ENCODE data around the gene EFEMP1. TPM values are rescaled to one million over a fixed set of nuclear protein-coding genes. Genes with fewer than 3 reads are reported as not detected.

The EFEMP1 gene
- total and polyA plus RNA-seq, 4 donors, result 0.65 to 11.5 (median 6.5) TPM

DNA sequence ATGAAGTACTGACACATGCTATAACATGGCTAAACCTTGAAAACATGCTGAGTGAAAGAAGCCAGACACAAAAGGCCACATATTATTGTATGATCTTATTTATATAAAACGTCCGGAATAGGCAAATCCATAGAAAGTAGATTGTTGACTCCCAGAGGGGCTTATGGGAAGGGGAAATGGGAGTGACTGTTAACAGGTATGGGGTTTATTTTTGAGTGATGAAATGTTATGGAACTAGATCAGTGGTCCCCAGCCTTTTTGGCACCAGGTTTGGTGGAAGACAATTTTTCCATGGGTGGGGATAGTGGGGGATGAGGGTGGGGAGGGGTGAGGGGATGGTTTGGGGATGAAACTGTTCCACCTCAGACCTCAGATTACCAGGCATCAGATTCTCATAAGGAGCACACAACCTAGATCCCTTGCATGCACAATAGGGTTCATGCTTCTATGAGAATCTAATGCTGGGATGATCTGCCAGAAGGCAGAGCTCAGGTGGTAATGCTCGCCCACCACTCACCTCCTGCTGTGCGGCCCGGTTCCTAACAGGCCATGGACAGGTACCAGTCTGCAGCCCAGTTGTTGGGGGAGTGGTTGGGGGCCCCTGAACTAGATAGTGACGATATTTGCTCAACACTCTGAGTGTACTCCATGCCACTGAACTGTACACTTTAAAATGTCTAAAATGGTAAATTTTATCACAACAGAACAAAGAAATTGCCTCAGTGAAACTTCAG, 59.1 kb downstream of the EFEMP1 start:
- WGBS, result 81% methylated on average over 6 of the region's 6 CpGs
- no peaks in the 10 kb centered on the region for H3K4me1 ChIP-seq (ENCODE audit: control insufficient read depth in 4 of 4, insufficient read depth in 4 of 4, low read length in 3 of 4)
- no peaks in the 10 kb centered on the region for H3K27me3 ChIP-seq (ENCODE audit: control insufficient read depth in 4 of 4, insufficient read depth in 4 of 4, low read length in 3 of 4)
- H3K9ac ChIP-seq (ENCODE audit: low read depth in 1 of 2, low read length in 2 of 2), result no peak overlapping the region
- H3K27ac ChIP-seq (ENCODE audit: low read depth in 1 of 2, low read length in 2 of 2), result no peak overlapping the region
- no peak for DNase-seq (ENCODE audit: low spot score)
- no peak overlapping the region for H3K4me3 ChIP-seq (ENCODE audit: low read depth in 1 of 3, low read length in 3 of 3)
- TF ChIP-seq GABPA (IDR thresholded peaks at IDR 0.05 in 1 of 2, conservative IDR thresholded peaks at IDR 0.05 in 1 of 2), result no peak
- TF ChIP-seq, protein P1, sequence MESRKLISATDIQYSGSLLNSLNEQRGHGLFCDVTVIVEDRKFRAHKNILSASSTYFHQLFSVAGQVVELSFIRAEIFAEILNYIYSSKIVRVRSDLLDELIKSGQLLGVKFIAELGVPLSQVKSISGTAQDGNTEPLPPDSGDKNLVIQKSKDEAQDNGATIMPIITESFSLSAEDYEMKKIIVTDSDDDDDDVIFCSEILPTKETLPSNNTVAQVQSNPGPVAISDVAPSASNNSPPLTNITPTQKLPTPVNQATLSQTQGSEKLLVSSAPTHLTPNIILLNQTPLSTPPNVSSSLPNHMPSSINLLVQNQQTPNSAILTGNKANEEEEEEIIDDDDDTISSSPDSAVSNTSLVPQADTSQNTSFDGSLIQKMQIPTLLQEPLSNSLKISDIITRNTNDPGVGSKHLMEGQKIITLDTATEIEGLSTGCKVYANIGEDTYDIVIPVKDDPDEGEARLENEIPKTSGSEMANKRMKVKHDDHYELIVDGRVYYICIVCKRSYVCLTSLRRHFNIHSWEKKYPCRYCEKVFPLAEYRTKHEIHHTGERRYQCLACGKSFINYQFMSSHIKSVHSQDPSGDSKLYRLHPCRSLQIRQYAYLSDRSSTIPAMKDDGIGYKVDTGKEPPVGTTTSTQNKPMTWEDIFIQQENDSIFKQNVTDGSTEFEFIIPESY (IDR thresholded peaks at IDR 0.05), result no peak
- no peak for TF ChIP-seq NR2F2 (IDR thresholded peaks at IDR 0.05)
- no peak for TF ChIP-seq HNF4G (IDR thresholded peaks at IDR 0.05)
- TF ChIP-seq, protein P2, sequence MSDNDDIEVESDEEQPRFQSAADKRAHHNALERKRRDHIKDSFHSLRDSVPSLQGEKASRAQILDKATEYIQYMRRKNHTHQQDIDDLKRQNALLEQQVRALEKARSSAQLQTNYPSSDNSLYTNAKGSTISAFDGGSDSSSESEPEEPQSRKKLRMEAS (IDR thresholded peaks at IDR 0.05), result no peak
- no peak for TF ChIP-seq TAF1 (conservative IDR thresholded peaks at IDR 0.05)
- TF ChIP-seq, protein P3, sequence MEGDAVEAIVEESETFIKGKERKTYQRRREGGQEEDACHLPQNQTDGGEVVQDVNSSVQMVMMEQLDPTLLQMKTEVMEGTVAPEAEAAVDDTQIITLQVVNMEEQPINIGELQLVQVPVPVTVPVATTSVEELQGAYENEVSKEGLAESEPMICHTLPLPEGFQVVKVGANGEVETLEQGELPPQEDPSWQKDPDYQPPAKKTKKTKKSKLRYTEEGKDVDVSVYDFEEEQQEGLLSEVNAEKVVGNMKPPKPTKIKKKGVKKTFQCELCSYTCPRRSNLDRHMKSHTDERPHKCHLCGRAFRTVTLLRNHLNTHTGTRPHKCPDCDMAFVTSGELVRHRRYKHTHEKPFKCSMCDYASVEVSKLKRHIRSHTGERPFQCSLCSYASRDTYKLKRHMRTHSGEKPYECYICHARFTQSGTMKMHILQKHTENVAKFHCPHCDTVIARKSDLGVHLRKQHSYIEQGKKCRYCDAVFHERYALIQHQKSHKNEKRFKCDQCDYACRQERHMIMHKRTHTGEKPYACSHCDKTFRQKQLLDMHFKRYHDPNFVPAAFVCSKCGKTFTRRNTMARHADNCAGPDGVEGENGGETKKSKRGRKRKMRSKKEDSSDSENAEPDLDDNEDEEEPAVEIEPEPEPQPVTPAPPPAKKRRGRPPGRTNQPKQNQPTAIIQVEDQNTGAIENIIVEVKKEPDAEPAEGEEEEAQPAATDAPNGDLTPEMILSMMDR (IDR thresholded peaks at IDR 0.05; ENCODE audit: low read depth, low read length, missing input control), result no peak
- no peak for TF ChIP-seq RAD21 (IDR thresholded peaks at IDR 0.05)
- no peak for TF ChIP-seq JUND (IDR thresholded peaks at IDR 0.05)
- TF ChIP-seq SP1 (IDR thresholded peaks at IDR 0.05), result no peak
- no peak for TF ChIP-seq FOXA1 (IDR thresholded peaks at IDR 0.05)
- no peak for TF ChIP-seq FOXA2 (IDR thresholded peaks at IDR 0.05)
- TF ChIP-seq EGR1 (IDR thresholded peaks at IDR 0.05; ENCODE audit: low read depth in 2 of 2), result no peak
- no peak for TF ChIP-seq RXRA (IDR thresholded peaks at IDR 0.05)
- no peaks in the 10 kb centered on the region for H3K36me3 ChIP-seq (ENCODE audit: control insufficient read depth in 4 of 4, insufficient read depth in 3 of 4, low read depth in 1 of 4, low read length in 3 of 4)
- no peaks in the 10 kb centered on the region for H3K9me3 ChIP-seq (ENCODE audit: control insufficient read depth in 4 of 4, low read length in 3 of 4)

DNA sequence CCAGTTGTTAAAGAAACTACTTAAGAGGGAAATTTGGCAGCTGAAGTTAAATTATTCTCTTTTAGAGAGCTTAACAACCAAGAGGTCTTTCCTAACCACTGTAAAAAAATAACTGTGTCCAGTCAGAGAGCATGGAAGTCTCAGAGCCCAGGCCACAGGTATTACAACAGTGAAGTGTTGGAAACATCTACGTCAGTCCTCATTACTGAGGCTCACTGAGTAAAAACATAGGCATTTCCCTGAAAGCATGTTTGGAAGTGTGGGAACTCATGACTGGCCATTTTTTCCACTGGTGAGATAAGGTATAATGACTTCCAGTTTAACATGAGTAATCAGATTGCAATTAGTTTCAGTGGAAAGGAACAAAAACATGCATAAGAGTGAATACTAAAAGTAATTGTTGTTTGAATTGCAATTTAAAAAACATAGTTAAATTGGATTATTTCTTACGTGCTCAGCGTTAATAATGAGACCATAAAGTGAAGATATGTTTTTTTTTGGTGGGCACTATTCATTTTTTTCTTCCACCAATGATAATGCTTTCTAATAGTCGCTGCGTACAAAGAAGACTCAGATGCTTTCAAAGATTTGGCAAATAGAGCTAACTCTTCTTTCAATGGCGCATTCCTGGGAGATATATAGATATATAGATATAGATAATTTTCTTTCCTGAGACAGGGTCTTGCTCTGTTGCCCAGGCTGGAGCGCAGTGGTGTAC, 60.8 kb downstream of the EFEMP1 start:
- Histone ChIP-seq H3K27me3 (ENCODE audit: control insufficient read depth in 4 of 4, insufficient read depth in 4 of 4, low read length in 3 of 4) (no peaks in the 10 kb centered on the region), H3K36me3 (ENCODE audit: control insufficient read depth in 4 of 4, insufficient read depth in 3 of 4, low read depth in 1 of 4, low read length in 3 of 4) (no peaks in the 10 kb centered on the region), H3K9ac (ENCODE audit: low read depth in 1 of 2, low read length in 2 of 2) (no peak overlapping the region), H3K27ac (ENCODE audit: low read depth in 1 of 2, low read length in 2 of 2) (no peak overlapping the region), H3K9me3 (ENCODE audit: control insufficient read depth in 4 of 4, low read length in 3 of 4) (no peaks in the 10 kb centered on the region), H3K4me3 (ENCODE audit: low read depth in 1 of 3, low read length in 3 of 3) (no peak overlapping the region), H3K4me1 (ENCODE audit: control insufficient read depth in 4 of 4, insufficient read depth in 4 of 4, low read length in 3 of 4) (no peaks in the 10 kb centered on the region)
- WGBS, result 92% methylated on average over 7 of the region's 7 CpGs
- no peak for DNase-seq (ENCODE audit: low spot score)
- TF ChIP-seq FOXA2 (IDR thresholded peaks at IDR 0.05) (no peak), HNF4G (IDR thresholded peaks at IDR 0.05) (no peak), NR2F2 (IDR thresholded peaks at IDR 0.05) (no peak), SP1 (IDR thresholded peaks at IDR 0.05) (no peak), RAD21 (IDR thresholded peaks at IDR 0.05) (no peak), JUND (IDR thresholded peaks at IDR 0.05) (no peak), RXRA (IDR thresholded peaks at IDR 0.05) (no peak), TAF1 (conservative IDR thresholded peaks at IDR 0.05) (no peak), FOXA1 (IDR thresholded peaks at IDR 0.05) (no peak), GABPA (IDR thresholded peaks at IDR 0.05 in 1 of 2, conservative IDR thresholded peaks at IDR 0.05 in 1 of 2) (no peak), YY1 (IDR thresholded peaks at IDR 0.05) (no peak), HNF4A (conservative IDR thresholded peaks at IDR 0.05) (no peak)
- TF ChIP-seq, protein P2 (IDR thresholded peaks at IDR 0.05), result no peak
- TF ChIP-seq, protein P4, sequence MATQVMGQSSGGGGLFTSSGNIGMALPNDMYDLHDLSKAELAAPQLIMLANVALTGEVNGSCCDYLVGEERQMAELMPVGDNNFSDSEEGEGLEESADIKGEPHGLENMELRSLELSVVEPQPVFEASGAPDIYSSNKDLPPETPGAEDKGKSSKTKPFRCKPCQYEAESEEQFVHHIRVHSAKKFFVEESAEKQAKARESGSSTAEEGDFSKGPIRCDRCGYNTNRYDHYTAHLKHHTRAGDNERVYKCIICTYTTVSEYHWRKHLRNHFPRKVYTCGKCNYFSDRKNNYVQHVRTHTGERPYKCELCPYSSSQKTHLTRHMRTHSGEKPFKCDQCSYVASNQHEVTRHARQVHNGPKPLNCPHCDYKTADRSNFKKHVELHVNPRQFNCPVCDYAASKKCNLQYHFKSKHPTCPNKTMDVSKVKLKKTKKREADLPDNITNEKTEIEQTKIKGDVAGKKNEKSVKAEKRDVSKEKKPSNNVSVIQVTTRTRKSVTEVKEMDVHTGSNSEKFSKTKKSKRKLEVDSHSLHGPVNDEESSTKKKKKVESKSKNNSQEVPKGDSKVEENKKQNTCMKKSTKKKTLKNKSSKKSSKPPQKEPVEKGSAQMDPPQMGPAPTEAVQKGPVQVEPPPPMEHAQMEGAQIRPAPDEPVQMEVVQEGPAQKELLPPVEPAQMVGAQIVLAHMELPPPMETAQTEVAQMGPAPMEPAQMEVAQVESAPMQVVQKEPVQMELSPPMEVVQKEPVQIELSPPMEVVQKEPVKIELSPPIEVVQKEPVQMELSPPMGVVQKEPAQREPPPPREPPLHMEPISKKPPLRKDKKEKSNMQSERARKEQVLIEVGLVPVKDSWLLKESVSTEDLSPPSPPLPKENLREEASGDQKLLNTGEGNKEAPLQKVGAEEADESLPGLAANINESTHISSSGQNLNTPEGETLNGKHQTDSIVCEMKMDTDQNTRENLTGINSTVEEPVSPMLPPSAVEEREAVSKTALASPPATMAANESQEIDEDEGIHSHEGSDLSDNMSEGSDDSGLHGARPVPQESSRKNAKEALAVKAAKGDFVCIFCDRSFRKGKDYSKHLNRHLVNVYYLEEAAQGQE (IDR thresholded peaks at IDR 0.05), result no peak
- TF ChIP-seq, protein P3 (IDR thresholded peaks at IDR 0.05; ENCODE audit: low read depth, low read length, missing input control), result no peak
